Left hindlimb (tissue), 1 donor: ENCODE measurements around the gene RBM20.
"Not testable (repeated sequence)": the region's sequence is repeated elsewhere in the genome, so short reads cannot be mapped to it uniquely, and the experiment has no call there.

Experiments
- DNase-seq: peaks from one replicate; pipeline ENCODE4 v3.0.0-alpha.2; 2018

Gene RBM20

GRCh38 chr10:110767601-110768000, 123.5 kb downstream of the RBM20 start:
- DNase-seq, result not testable (repeated sequence)

- DNase-seq, result no peak
Measured at GRCh38 chr10:110770243-110770642, 126.1 kb downstream of the RBM20 start.

GRCh38 chr10:110771486-110771885, 127.3 kb downstream of the RBM20 start:
- no peak for DNase-seq

GRCh38 chr10:110771991-110772390, 127.9 kb downstream of the RBM20 start:
- no peak for DNase-seq

GRCh38 chr10:110772454-110773025, 128.4 kb downstream of the RBM20 start:
- no peak for DNase-seq

- no peak for DNase-seq
Measured at GRCh38 chr10:110773693-110774068, 129.5 kb downstream of the RBM20 start.

GRCh38 chr10:110774069-110775019, 130.2 kb downstream of the RBM20 start:
- no peak for DNase-seq

GRCh38 chr10:110775020-110775375, 130.9 kb downstream of the RBM20 start:
- no peak for DNase-seq

- DNase-seq, result no peak
Measured at GRCh38 chr10:110775406-110775805, 131.3 kb downstream of the RBM20 start.

GRCh38 chr10:110777017-110777416, 132.9 kb downstream of the RBM20 start:
- DNase-seq, result no peak

- no peak for DNase-seq
Measured at GRCh38 chr10:110777661-110778060, 133.5 kb downstream of the RBM20 start.

- DNase-seq, result no peak
Measured at GRCh38 chr10:110778211-110778610, 134.1 kb downstream of the RBM20 start.

- no peak for DNase-seq
Measured at GRCh38 chr10:110779489-110779888, 135.4 kb downstream of the RBM20 start.

- no peak for DNase-seq
Measured at GRCh38 chr10:110780704-110781103, 136.6 kb downstream of the RBM20 start.

- DNase-seq, result no peak
Measured at GRCh38 chr10:110781139-110781538, 137.0 kb downstream of the RBM20 start.

- DNase-seq, result no peak
Measured at GRCh38 chr10:110782616-110783015, 138.5 kb downstream of the RBM20 start.

- DNase-seq, result no peak
Measured at GRCh38 chr10:110783509-110784107, 139.5 kb downstream of the RBM20 start.

- DNase-seq, result no peak
Measured at GRCh38 chr10:110784198-110784597, 140.1 kb downstream of the RBM20 start.

- DNase-seq, result no peak
Measured at GRCh38 chr10:110786172-110786571, 142.0 kb downstream of the RBM20 start.

GRCh38 chr10:110788620-110789385, 144.7 kb downstream of the RBM20 start:
- DNase-seq, result no peak

GRCh38 chr10:110789604-110790433, 145.7 kb downstream of the RBM20 start:
- no peak for DNase-seq

- DNase-seq, result no peak
Measured at GRCh38 chr10:110790913-110791506, 146.9 kb downstream of the RBM20 start.
